Activated gamma-delta T cell treated with Interleukin-2 at 50 U/mL for 16 hours (primary cell): Measurements from ENCODE around the gene MPP3.
"Not testable (repeated sequence)": the region's sequence is repeated elsewhere in the genome, so short reads cannot be mapped to it uniquely, and the experiment has no call there.

Source experiments
- DNase-seq: peaks from one replicate; pipeline ENCODE4 v3.0.0-alpha.2; 2020

The MPP3 gene, protein sequence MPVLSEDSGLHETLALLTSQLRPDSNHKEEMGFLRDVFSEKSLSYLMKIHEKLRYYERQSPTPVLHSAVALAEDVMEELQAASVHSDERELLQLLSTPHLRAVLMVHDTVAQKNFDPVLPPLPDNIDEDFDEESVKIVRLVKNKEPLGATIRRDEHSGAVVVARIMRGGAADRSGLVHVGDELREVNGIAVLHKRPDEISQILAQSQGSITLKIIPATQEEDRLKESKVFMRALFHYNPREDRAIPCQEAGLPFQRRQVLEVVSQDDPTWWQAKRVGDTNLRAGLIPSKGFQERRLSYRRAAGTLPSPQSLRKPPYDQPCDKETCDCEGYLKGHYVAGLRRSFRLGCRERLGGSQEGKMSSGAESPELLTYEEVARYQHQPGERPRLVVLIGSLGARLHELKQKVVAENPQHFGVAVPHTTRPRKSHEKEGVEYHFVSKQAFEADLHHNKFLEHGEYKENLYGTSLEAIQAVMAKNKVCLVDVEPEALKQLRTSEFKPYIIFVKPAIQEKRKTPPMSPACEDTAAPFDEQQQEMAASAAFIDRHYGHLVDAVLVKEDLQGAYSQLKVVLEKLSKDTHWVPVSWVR

DNA sequence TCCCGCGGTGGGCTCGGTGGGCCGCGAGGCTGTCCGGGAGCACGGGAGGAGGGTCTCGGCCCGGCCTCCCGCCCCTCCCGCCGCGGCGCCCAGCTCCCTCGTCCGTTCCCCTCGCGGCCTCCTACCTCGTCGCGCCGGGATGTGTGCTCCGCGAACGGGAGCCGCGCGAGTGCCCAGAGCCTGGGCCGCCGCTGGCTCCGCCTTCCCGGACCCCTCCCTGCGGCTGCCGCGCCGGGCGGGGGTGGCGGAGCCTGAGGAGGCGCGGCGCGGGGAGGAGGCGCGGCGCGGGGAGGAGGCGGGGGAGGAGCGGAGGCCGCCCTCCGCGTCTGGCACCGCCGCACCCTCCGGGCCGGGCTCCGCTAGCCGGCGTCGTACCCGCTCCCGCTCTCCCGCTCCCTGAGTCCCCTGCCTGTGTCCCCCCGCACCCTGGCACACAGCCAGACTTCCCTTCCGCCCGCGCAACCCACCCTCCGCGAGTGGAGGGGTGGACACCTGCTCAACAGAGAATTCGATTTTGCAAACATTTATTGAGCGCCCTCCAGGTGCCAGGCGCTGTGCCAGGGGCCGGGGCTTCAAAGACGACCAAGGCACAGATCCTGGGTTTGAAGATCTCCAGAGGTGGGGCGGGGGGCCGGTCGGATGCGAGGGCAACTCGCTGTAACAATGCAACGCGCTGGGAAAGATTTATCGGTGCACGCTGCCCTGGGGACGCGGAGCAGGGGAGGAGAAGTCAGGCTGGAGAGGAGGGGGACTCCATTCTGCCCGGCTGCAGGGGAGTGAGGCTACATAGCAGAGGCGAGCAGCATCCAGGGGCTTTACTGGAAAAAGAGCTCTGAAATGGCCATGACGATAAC is at the start of gene MPP3:
MPP3 (minus strand) TSS at position 171 of the 854 bp plus-strand sequence. CDS start 1,240 bp downstream, outside the sequence.
- peak; percentile 36 for DNase-seq

- no peak for DNase-seq
These were observed 49.0 kb upstream of the MPP3 start for GRCh38 chr17:43881758-43882505.

DNA sequence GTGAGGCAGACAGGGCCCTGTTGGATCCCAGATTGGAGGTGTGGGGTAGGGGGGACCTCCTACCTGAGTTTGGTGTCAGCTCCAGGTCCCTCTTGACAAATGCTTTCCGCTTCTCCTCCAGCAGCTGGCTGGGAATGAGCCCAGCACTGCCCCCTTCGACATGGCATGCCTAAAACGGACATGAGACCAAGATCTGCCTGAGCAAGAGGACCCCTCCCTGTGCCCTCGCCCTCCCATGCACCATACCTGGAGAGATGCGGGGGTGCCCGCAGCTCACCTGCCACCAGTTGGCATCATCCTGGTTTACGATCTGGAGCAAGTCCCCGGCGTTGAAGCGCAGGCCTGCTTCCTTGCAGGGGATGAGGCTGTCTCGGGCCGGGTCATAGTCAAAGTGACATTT is 48.2 kb upstream of the MPP3 start:
- no peak for DNase-seq

- DNase-seq, result peak; percentile 26
These were observed 47.6 kb upstream of the MPP3 start for GRCh38 chr17:43880420-43880991.

GRCh38 chr17:43879723-43880419 is 46.9 kb upstream of the MPP3 start:
- no peak for DNase-seq

- peak; percentile 60 for DNase-seq
These were observed 45.6 kb upstream of the MPP3 start for GRCh38 chr17:43878260-43879175.

DNA sequence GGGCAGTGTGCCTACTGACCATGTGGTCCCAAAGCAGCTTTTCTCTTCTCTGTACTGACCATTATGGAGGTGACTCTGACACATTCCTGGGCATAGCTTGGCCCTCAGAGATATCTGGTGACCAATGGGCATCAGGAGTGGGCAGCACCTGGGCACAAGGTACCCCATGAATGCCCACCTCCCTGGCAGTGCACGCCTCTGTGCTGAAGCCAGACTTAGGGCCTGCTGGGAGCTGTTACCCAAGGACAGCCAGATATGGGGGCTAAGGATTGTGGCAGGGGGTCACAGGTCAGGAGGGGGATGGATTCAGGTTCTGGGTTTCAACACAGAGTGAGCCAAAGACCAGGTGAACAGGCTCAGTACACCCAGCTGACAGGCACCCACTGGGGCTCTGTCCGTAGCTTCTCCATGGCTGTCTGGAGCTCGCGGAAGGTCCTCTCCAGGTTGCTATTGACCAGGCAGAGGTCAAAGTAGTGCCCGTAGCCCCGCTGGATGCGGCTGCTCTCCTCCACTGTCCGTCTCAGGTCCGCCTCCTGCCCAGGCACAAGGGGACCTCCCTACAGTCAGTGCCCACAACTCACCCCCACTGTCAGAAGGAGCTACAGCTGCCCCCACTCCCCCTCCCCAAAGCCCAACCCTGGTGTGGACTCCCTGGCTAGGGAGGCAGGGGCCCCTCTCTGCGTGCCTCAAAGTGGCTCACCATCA is 44.7 kb upstream of the MPP3 start:
- no peak for DNase-seq

- no peak for DNase-seq
These were observed 44.1 kb upstream of the MPP3 start for GRCh38 chr17:43877031-43877430.

GRCh38 chr17:43875476-43876147 is 42.7 kb upstream of the MPP3 start:
- DNase-seq, result no peak

DNA sequence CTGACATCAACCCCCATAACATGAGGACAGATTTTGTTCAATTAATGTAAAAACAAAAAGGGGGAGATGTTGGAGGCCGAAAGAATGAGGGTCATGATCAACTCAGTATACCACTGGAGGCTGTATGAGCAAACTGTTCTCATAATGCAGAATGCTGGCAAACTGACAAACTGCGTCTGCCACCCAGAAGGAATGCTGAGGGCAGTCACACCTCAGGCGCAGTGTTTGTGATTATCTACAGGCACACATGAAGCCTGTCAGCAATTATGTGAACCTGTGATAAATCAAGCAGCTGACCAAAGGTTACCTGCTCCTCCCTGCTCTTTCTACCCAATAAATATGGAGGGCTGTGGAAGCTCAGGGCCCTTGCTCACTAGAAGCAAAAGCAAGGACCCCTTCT is 41.3 kb upstream of the MPP3 start:
- no peak for DNase-seq

DNA sequence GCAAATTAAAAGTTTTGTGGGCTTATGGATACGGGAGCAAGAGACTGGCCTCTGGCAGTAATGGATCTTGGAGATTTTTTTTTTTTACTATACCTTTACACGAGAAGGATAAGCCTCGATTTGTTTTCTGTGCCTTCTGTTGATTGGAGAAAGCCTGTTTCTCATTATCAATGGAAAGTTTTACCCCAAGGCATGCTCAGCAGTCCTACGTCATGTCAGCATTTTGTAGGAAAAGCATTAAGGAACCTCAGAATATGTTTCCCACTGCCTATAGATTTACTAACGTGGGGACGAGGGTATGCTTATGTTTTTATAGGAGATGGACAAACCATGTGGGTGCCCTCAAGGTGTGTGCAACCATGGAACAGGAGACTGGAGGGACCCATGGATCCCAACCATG is 40.9 kb upstream of the MPP3 start:
- DNase-seq, result no peak

- no peak for DNase-seq
These were observed 40.1 kb upstream of the MPP3 start for GRCh38 chr17:43873091-43873490.

- no peak for DNase-seq
These were observed 39.2 kb upstream of the MPP3 start for GRCh38 chr17:43871946-43872690.

- DNase-seq, result not testable (repeated sequence)
These were observed 36.1 kb upstream of the MPP3 start for GRCh38 chr17:43869031-43869430.

DNA sequence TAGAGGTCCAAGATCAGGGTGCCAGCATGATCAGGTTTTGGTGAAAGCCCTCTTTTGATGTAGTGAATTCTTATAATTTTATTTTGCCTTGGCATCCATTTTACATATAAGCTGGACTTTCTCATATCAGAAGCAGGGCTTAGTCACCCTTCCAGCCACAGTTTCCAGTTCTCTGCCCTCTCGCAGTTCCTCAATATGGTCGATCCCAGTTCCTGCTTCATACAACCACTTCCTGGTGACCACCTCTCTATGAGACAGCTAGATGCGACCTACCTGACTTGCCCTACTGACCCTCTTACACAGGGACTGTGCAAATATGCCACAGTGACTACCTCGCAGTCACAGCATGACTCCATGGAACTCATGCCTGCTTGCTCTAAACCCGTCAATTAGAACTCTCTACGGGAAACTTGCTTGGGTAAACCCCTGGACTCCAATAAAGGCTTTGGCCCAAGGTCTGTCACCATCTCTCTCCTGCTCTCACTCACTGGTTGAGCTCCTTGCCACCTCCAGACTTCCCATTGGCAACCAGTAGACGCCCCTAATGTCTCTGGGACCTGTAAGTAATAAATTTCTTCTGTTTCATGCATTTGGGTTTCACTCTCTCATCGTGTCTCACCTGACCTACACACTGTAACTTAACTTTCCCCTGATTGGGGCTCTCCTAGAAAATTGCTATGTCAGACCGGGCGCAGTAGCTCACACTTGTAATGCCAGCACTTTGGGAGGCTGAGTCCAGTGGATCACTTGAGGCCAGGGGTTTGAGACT is 35.5 kb upstream of the MPP3 start:
- no peak for DNase-seq

DNA sequence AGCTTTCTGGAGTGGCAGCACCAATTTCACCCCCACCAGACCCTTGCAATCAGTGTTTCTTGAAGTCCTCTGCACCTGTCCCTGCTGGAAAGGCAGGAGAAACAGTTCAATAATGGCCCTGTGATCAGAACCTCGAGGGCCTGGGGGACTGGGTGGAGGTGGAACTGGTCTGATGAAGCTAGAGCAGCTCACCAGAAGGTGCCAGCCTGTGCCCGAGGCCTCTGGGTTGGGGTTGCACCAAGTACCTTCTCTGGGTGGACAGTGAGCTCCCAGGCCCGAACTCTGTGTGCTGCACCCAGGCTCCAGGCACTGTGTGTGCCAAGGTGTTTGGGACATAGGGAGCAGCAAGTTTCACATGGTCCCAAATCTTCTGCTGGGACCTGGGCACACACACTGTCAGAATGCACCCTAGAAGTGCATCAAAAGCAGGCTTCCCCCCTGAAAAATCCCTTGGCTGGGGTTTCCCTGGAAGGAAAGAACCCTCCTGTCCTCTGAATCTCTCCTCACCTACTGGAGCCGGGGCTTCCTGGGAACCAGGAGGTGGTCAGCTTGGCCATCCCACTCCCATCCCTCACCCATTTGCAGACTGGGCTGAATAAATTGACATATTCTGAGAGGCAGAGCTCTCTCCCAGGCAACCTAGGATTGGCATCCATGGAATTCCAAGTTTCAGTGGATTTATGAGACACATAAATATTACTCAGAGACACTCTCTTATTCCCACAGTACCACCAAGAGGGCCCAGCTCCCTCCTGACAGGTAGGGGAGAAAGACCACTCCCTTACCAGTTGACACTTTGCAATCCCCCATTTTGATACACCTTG is 31.4 kb upstream of the MPP3 start:
- no peak for DNase-seq

DNA sequence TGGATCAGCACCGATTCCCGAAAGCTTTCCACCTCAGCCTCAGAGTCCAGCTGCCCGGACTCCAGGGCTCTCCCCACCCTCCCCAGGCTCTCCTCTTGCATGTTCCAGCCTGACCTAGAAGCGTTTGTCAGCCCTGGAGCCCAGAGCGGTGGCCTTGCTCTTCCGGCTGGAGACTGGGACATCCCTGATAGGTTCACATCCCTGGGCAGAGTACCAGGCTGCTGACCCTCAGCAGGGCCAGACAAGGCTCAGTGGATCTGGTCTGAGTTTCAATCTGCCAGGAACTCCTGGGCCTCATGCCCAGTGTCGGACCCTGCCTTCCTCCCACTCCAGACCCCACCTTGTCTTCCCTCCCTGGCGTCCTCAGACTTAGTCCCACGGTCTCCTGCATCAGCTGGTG is 29.0 kb upstream of the MPP3 start:
- DNase-seq, result no peak
